ENCODE results near the gene CD151. TPM values are rescaled to one million over a fixed set of nuclear protein-coding genes. Genes with fewer than 3 reads are reported as not detected.

CD151 gene
- total RNA-seq, 1 experiment from 2014 or later = 892 TPM

GRCh38 chr11:858053-858761 lies 25.5 kb downstream of the CD151 start:
- DNase-seq (ENCODE audit: low spot score) = no peak

- DNase-seq (ENCODE audit: low spot score) = no peak
These were observed 26.1 kb downstream of the CD151 start for GRCh38 chr11:858762-859339.

GRCh38 chr11:859394-860131 lies 26.8 kb downstream of the CD151 start:
- DNase-seq (ENCODE audit: low spot score) = peak; percentile 63

- no peak for DNase-seq (ENCODE audit: low spot score)
These were observed 27.7 kb downstream of the CD151 start for GRCh38 chr11:860234-861104.

- no peak for DNase-seq (ENCODE audit: low spot score)
These were observed 28.3 kb downstream of the CD151 start for GRCh38 chr11:861105-861479.

- DNase-seq (ENCODE audit: low spot score) = no peak
These were observed 29.4 kb downstream of the CD151 start for GRCh38 chr11:862081-862661.

GRCh38 chr11:862696-863022 lies 29.9 kb downstream of the CD151 start:
- DNase-seq (ENCODE audit: low spot score) = no peak

GRCh38 chr11:863023-863909 lies 30.5 kb downstream of the CD151 start:
- DNase-seq (ENCODE audit: low spot score) = no peak

GRCh38 chr11:863910-864827 lies 31.4 kb downstream of the CD151 start:
- no peak for DNase-seq (ENCODE audit: low spot score)

- DNase-seq (ENCODE audit: low spot score) = no peak
These were observed 32.1 kb downstream of the CD151 start for GRCh38 chr11:864898-865297.

- no peak for DNase-seq (ENCODE audit: low spot score)
These were observed 33.0 kb downstream of the CD151 start for GRCh38 chr11:865462-866430.

- no peak for DNase-seq (ENCODE audit: low spot score)
These were observed 33.7 kb downstream of the CD151 start for GRCh38 chr11:866481-866880.

- no peak for DNase-seq (ENCODE audit: low spot score)
These were observed 35.2 kb downstream of the CD151 start for GRCh38 chr11:867856-868358.

- DNase-seq (ENCODE audit: low spot score) = no peak
These were observed 35.6 kb downstream of the CD151 start for GRCh38 chr11:868394-868793.

GRCh38 chr11:868802-869201 lies 36.0 kb downstream of the CD151 start:
- no peak for DNase-seq (ENCODE audit: low spot score)

GRCh38 chr11:869399-870126 lies 36.8 kb downstream of the CD151 start:
- DNase-seq (ENCODE audit: low spot score) = no peak

GRCh38 chr11:870127-870413 lies 37.3 kb downstream of the CD151 start:
- DNase-seq (ENCODE audit: low spot score) = no peak

- DNase-seq (ENCODE audit: low spot score) = no peak
These were observed 37.7 kb downstream of the CD151 start for GRCh38 chr11:870418-870817.
